Pancreas (tissue), 10 donors: ENCODE measurements around the gene TCF7L2. TPM values are rescaled to one million over a fixed set of nuclear protein-coding genes. Genes with fewer than 3 reads are reported as not detected.

Experiments used
- ATAC-seq, 4 donors: fragments of 200-7000 bp; cut with Tn5 transposase; one replicate each; pipeline versions ENCODE4 v1.8.0 to v1.9.1; 2020; ENCODE audit warnings: mild to moderate bottlenecking in 4 of 4, moderate library complexity in 4 of 4
- DNase-seq, 6 donors: peaks; one replicate each; pipeline ENCODE4 v3.0.0-alpha.2; 2020
- FAIRE-seq: peaks from 2 replicates; lab custom pipeline; 2012; peaks lifted over from hg19 to GRCh38; lab: Jason Lieb, UNC
- H3K27ac ChIP-seq, 4 donors: fragments of 200-600 bp; sonication (generic); 1 replicate in 3 of 4; 2 replicates in 1 of 4; pipeline versions ENCODE4 v1.5.0 to v1.8.0; 2020
- H3K27me3 ChIP-seq, 4 donors: fragments of 200-600 bp; one replicate each; pipeline ENCODE4 v1.8.0; 2021
- H3K36me3 ChIP-seq, 3 donors: fragments of 200-600 bp; sonication (generic) in 1 of 3; one replicate each; pipeline versions ENCODE4 v1.5.0 to v1.8.0; 2020 to 2021
- H3K4me1 ChIP-seq, 3 donors: fragments of 200-600 bp; one replicate each; pipeline ENCODE4 v1.8.0; 2021
- H3K4me3 ChIP-seq, 4 donors: fragments of 200-600 bp; sonication (generic) in 2 of 4; one replicate each; pipeline versions ENCODE4 v1.5.0 to v1.8.0; 2020 to 2021
- H3K9me3 ChIP-seq, 4 donors: fragments of 200-600 bp; one replicate each; pipeline ENCODE4 v1.8.0; 2021
- CTCF ChIP-seq, 4 donors: fragments of 200-600 bp; sonication (generic) in 3 of 4; IDR thresholded peaks; one replicate each; pipeline versions ENCODE4 v1.5.0 to v1.8.0; 2021; ENCODE audit warnings: antibody characterized with exemption in 4 of 4
- WGBS, 2 donors: extraction: QIAGEN DNeasy Blood & Tissue Kit; methylation state at CpG; one replicate each; pipeline ENCODE4 v1.1.7; 2013; 5-methylcytosine and 5-hydroxymethylcytosine counted together
- intact Hi-C, 3 donors: fragments of 100-400 bp; cut with DNase I; formaldehyde crosslinking; loops; one replicate each; pipeline versions ENCODE4 v1.11.1 to v1.14.2; 2022
- polyA plus RNA-seq, 2 donors: library from polyadenylated mRNA; stranded (reverse); fragments of 200-250 nt; gene quantifications; one replicate each; pipeline ENCODE4 v1.2.3, GENCODE V29; 2013
- total RNA-seq, 6 donors: library from RNA; stranded (reverse); fragmentation: NEBNext Ultra II Directional in 4 of 6; extraction: Animal tissue kit (Norgen Biotek cat#: 25700) in 4 of 6; gene quantifications; one replicate each; pipeline versions ENCODE4 v1.2.1 to v1.2.4, GENCODE V29; 2021 to 2023
- donor health status: healthy with polysubstance abuse.
- donor health status: DM: no; HTN: no; CAD: no; lungs with moderate emphysema.
- donor health status: DM: no; HTN: no; CAD: no.
- donor health status: control.
- donor health status: control.
- donor health status: Bipolar disorder and iron deficiency.
- donor health status: DM: yes; HTN: yes; CAD: no.
- donor health status: DM: no; HTN: no; CAD: no.
- donor health status: DM: no; HTN: no; CAD: no.
- donor health status: DM: yes; HTN: yes; CAD: no.

TCF7L2 gene
- total and polyA plus RNA-seq, 8 donors: 7.9 to 22.3 (median 11.6) TPM

- Histone ChIP-seq H3K36me3 (no peaks in the 10 kb centered on the region), H3K9me3 (no peaks in the 10 kb centered on the region), H3K4me1 (peaks cover 12 to 35% (median 17%) of the 10 kb centered on the region in 3 donors), H3K4me3 (no peak overlapping the region), H3K27me3 (no peaks in the 10 kb centered on the region), H3K27ac (peak overlapping the region in 1 of 4 donors; percentile 42)
- ATAC-seq: peak in 3 of 4 donors; percentile 30 to 53 (median 43)
- intact Hi-C loops: no loop called here
- WGBS, 2 donors: 55 to 61% methylated on average over 19 of the region's 19 CpGs
- no peak for TF ChIP-seq CTCF (IDR thresholded peaks at IDR 0.05)
- DNase-seq: no peak
- no peak for FAIRE-seq
Observed at GRCh38 chr10:113058523-113059370, 108.7 kb downstream of the TCF7L2 start.

- WGBS, 2 donors: 43 to 48% methylated on average over 8 of the region's 8 CpGs
Observed at GRCh38 chr10:113059371-113059780, 109.3 kb downstream of the TCF7L2 start.

GRCh38 chr10:113060201-113061053 is 110.4 kb downstream of the TCF7L2 start:
- DNase-seq (no peak), ATAC-seq (peak in 3 of 4 donors; percentile 23 to 55 (median 27)), FAIRE-seq (no peak)
- Histone ChIP-seq H3K4me1 (peaks cover 15 to 36% (median 17%) of the 10 kb centered on the region in 3 donors), H3K9me3 (no peaks in the 10 kb centered on the region), H3K4me3 (no peak overlapping the region), H3K36me3 (no peaks in the 10 kb centered on the region), H3K27me3 (no peaks in the 10 kb centered on the region), H3K27ac (peak overlapping the region in 3 of 4 donors; percentile 42 to 45 (median 42))
- TF ChIP-seq CTCF (IDR thresholded peaks at IDR 0.05): no peak
- intact Hi-C loops: no loop called here
- WGBS, 2 donors: 53 to 57% methylated on average over 15 of the region's 15 CpGs

More at GRCh38 chr10:113059371-113059780, 109.3 kb downstream of the TCF7L2 start:
- intact Hi-C loops: no loop called here
- FAIRE-seq: no peak
- DNase-seq: no peak
- H3K36me3 ChIP-seq: no peaks in the 10 kb centered on the region
- peak overlapping the region in 3 of 4 donors; percentile 42 to 45 (median 42) for H3K27ac ChIP-seq
- H3K4me1 ChIP-seq: peaks cover 12 to 35% (median 17%) of the 10 kb centered on the region in 3 donors
- no peaks in the 10 kb centered on the region for H3K9me3 ChIP-seq
- no peak overlapping the region for H3K4me3 ChIP-seq
- no peak for TF ChIP-seq CTCF (IDR thresholded peaks at IDR 0.05)
- no peaks in the 10 kb centered on the region for H3K27me3 ChIP-seq
- peak in 3 of 4 donors; percentile 31 to 56 (median 47) for ATAC-seq

- 66 to 67% methylated on average over 7 of the region's 7 CpGs for WGBS, 2 donors
- ATAC-seq: no peak
- peaks cover 17 to 40% (median 20%) of the 10 kb centered on the region in 3 donors for H3K4me1 ChIP-seq
- H3K9me3 ChIP-seq: no peaks in the 10 kb centered on the region
- H3K27ac ChIP-seq: peak overlapping the region in 2 of 4 donors; percentile 42 to 45
- no peak overlapping the region for H3K4me3 ChIP-seq
- intact Hi-C loops: no loop called here
- TF ChIP-seq CTCF (IDR thresholded peaks at IDR 0.05): no peak
- H3K36me3 ChIP-seq: no peaks in the 10 kb centered on the region
- no peak for DNase-seq
- FAIRE-seq: no peak
- H3K27me3 ChIP-seq: no peaks in the 10 kb centered on the region
Observed at GRCh38 chr10:113061054-113061430, 111.0 kb downstream of the TCF7L2 start.
